Thoracic aorta (tissue), 2 donors: ENCODE data around the gene ZP3. TPM values are rescaled to one million over a fixed set of nuclear protein-coding genes. Genes with fewer than 3 reads are reported as not detected.
"Not testable (repeated sequence)": the region's sequence is repeated elsewhere in the genome, so short reads cannot be mapped to it uniquely, and the experiment has no call there.

Source experiments
- ATAC-seq: fragments of 150-250 bp; one replicate; pipeline ENCODE4 v1.8.0; 2017; ENCODE audit warnings: low read depth; ENCODE audit not compliant: insufficient number of reproducible peaks, low FRiP score
- DNase-seq: peaks from one replicate; pipeline ENCODE4 v3.0.0-alpha.2; 2020; ENCODE audit warnings: low spot score
- H3K27ac ChIP-seq, 2 donors: fragments of 200-600 bp; sonication (generic); 1 replicate in 1 of 2; 2 replicates in 1 of 2; pipeline ENCODE4 v1.5.1; 2016; ENCODE audit warnings: mild to moderate bottlenecking in 2 of 2, moderate library complexity in 2 of 2
- H3K27me3 ChIP-seq: fragments of 200-600 bp; sonication (generic); replicated peaks from 2 replicates; pipeline ENCODE4 v1.6.0; 2016; ENCODE audit warnings: mild to moderate bottlenecking; ENCODE audit not compliant: insufficient read depth
- H3K36me3 ChIP-seq: fragments of 200-600 bp; sonication (generic); one replicate; pipeline ENCODE4 v1.5.1; 2016
- H3K4me1 ChIP-seq, 2 donors: fragments of 200-600 bp; sonication (generic); 1 replicate in 1 of 2; 2 replicates in 1 of 2; pipeline versions ENCODE4 v1.5.1 to v1.6.0; 2016; ENCODE audit warnings: low read depth in 2 of 2, mild to moderate bottlenecking in 1 of 2; ENCODE audit not compliant: control insufficient read depth in 1 of 2
- H3K4me3 ChIP-seq: fragments of 200-600 bp; sonication (generic); 2 replicates; pipeline ENCODE4 v1.5.1; 2016; ENCODE audit warnings: mild to moderate bottlenecking
- H3K9me3 ChIP-seq: fragments of 200-600 bp; sonication (generic); 2 replicates; pipeline ENCODE4 v1.5.1; 2016
- total RNA-seq, 2 donors: library from RNA; depleted of rRNA; stranded (reverse); fragments of >200 nt; gene quantifications; one replicate each; pipeline versions ENCODE4 v1.1.0 to v1.2.3, GENCODE V29; 2016
- TF ChIP-seq, protein P1 (sequence below): fragments of 200-600 bp; sonication (generic); IDR thresholded peaks from one replicate; pipeline ENCODE4 v1.5.1; 2019; ENCODE audit warnings: antibody characterized with exemption

ZP3 gene
- total RNA-seq, 2 donors from 2014 or later = 1.6 TPM

DNA sequence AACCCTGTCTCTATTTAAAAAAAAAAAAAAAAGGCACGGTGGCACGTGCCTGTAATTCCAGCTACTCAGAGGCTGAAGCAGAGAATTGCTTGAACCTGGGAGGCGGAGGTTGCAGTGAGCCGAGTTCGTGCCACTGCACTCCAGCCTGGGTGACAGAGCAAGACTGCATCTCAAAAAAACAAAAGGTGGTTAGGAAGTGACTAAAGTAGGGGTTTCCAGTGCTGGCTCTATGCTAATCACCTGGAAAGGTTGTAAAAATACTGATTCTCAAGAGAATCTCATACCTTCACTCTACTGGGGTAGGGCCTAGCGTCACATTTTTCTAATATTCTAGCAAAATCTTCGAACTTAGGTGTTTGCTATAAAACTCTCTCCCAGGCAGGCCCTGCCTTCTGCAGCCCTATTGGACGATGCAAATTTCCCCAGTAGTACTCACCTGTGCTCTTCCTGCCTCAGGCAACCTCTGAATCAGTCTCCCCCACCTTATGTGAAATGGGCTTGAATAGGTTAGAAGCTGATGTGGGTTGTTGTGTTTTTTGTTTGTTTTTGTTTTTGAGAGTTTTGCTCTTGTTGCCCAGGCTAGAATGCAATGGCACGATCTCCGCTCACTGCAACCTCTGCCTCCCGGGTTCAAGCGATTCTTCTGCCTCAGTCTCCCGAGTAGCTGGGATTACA, 3.5 kb downstream of the ZP3 start:
- H3K9me3 ChIP-seq = no peaks in the 10 kb centered on the region
- H3K27ac ChIP-seq = no peak overlapping the region
- H3K36me3 ChIP-seq = no peaks in the 10 kb centered on the region
- no peaks in the 10 kb centered on the region for H3K4me1 ChIP-seq
- ATAC-seq = no peak
- no peak for DNase-seq
- no peak overlapping the region for H3K4me3 ChIP-seq
- TF ChIP-seq, protein P1, sequence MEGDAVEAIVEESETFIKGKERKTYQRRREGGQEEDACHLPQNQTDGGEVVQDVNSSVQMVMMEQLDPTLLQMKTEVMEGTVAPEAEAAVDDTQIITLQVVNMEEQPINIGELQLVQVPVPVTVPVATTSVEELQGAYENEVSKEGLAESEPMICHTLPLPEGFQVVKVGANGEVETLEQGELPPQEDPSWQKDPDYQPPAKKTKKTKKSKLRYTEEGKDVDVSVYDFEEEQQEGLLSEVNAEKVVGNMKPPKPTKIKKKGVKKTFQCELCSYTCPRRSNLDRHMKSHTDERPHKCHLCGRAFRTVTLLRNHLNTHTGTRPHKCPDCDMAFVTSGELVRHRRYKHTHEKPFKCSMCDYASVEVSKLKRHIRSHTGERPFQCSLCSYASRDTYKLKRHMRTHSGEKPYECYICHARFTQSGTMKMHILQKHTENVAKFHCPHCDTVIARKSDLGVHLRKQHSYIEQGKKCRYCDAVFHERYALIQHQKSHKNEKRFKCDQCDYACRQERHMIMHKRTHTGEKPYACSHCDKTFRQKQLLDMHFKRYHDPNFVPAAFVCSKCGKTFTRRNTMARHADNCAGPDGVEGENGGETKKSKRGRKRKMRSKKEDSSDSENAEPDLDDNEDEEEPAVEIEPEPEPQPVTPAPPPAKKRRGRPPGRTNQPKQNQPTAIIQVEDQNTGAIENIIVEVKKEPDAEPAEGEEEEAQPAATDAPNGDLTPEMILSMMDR = no peak
- H3K27me3 ChIP-seq = no peaks in the 10 kb centered on the region

DNA sequence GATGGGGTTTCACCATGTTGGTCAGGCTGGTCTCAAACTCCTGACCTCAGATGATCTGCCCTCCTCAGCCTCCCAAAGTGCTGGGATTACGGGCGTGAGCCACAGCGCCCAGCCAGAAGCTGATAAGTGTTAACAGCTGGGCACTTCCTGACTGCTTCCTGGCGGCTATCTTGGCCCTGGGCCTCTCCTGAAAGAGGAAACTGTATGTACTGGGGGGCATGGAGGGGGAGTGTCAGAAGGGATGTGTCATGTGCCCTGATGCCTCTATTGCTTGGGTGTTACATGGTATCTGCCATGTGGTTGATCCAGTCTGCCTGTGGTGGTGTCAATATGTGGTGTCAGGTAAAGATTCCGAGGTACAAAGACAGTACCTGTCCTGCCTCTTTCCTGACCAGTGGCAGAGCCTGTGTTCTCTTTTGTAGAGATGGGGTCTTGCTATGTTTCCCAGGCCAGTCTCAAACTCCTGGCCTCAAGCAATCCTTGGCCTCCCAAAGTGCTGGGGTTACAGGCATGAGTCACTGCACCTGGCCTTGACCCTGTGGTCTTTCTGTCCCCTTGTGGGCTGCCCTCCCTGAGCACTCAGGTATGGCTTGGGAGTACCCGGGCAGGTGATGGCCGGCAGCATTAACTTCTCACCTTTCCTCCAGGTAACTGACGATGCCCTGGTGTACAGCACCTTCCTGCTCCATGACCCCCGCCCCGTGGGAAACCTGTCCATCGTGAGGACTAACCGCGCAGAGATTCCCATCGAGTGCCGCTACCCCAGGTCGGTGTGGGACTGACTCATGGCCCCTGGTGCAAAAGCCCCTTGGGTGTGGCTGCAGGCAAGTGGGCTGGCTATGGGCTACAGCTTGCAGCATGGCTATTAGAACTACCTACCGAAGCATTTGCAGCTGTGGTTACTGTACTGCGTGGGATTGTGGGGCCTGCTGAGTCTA, 4.4 kb downstream of the ZP3 start:
- Histone ChIP-seq H3K4me1 (no peaks in the 10 kb centered on the region), H3K27me3 (no peaks in the 10 kb centered on the region), H3K9me3 (no peaks in the 10 kb centered on the region), H3K36me3 (no peaks in the 10 kb centered on the region), H3K27ac (no peak overlapping the region), H3K4me3 (no peak overlapping the region)
- DNase-seq (no peak), ATAC-seq (no peak)
- TF ChIP-seq, protein P1 = no peak

DNA sequence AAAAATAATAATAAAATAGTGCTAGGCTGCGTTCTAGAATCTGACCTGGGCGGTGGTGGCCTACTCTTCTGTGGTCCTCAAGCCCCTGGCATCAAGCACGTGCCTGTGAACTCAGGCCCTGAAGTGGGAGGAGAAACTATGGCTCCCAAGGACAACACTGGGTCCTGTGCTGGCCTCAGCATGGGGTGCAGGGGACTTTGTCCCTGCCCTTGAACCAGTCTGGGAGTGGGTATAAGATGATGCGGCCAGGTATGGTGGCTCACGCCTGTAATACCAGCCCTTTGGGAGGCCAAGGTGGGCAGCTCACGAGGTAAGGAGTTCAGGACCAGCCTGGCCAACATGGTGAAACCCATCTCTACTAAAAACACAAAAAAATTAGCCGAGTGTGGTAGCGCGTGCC, 5.5 kb downstream of the ZP3 start:
- no peak for DNase-seq
- H3K4me1 ChIP-seq = no peaks in the 10 kb centered on the region

DNA sequence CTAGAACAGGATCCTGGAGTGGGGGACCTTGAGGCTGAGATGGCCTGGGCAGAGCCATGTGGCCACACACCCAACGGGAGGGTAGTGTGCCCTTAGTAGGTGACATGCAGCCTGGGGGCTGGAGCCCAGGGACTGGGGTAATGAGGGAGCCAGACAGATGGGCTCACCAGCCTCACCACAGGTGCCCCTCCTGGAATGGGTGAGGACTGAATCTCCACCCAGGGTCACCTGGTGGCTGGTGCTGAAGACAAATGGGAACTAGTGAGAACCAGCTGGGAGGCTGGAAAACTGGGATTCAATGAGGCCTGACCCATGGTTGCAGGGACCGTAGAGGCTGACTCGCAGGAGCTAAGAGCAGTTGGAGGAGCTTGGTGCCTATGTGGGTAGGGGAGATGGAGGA, 6.1 kb downstream of the ZP3 start:
- no peak overlapping the region for H3K4me3 ChIP-seq
- no peaks in the 10 kb centered on the region for H3K36me3 ChIP-seq
- TF ChIP-seq, protein P1 = no peak
- no peaks in the 10 kb centered on the region for H3K4me1 ChIP-seq
- H3K27me3 ChIP-seq = no peaks in the 10 kb centered on the region
- H3K9me3 ChIP-seq = no peaks in the 10 kb centered on the region
- no peak for ATAC-seq
- H3K27ac ChIP-seq = no peak overlapping the region
- DNase-seq = no peak

More for the DNA sequence above, 5.5 kb downstream of the ZP3 start:
- TF ChIP-seq, protein P1 = no peak
- Histone ChIP-seq H3K36me3 (no peaks in the 10 kb centered on the region), H3K4me3 (no peak overlapping the region), H3K9me3 (no peaks in the 10 kb centered on the region), H3K27me3 (no peaks in the 10 kb centered on the region), H3K27ac (no peak overlapping the region)
- ATAC-seq = no peak

DNA sequence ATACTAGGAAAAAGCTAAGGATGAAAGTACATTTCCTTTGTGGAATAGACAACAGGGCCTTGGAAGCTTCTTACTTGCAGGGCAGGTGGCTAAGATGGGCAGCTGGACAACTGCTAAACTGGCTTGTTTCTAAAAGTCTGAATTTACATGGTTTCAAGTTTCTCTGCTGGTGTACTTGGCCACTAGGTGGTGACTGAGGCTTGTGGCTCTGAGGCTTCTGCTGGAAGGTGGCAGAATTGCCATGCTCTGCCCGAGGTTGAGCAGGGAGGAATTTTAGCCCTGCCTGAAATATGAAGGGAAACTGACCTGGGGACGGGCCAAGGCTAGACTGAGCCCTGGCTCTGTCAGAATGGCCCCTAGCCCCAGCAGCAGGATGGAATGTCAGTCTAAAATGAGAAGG, 13.1 kb downstream of the ZP3 start:
- H3K27me3 ChIP-seq, H3K36me3 ChIP-seq, H3K4me1 ChIP-seq, H3K4me3 ChIP-seq, DNase-seq, H3K9me3 ChIP-seq: not testable (repeated sequence)
- H3K27ac ChIP-seq = peak overlapping the region in 1 of 2 donors; percentile 41
- peak; percentile 97 for ATAC-seq
- TF ChIP-seq, protein P1 = peak; percentile 58

DNA sequence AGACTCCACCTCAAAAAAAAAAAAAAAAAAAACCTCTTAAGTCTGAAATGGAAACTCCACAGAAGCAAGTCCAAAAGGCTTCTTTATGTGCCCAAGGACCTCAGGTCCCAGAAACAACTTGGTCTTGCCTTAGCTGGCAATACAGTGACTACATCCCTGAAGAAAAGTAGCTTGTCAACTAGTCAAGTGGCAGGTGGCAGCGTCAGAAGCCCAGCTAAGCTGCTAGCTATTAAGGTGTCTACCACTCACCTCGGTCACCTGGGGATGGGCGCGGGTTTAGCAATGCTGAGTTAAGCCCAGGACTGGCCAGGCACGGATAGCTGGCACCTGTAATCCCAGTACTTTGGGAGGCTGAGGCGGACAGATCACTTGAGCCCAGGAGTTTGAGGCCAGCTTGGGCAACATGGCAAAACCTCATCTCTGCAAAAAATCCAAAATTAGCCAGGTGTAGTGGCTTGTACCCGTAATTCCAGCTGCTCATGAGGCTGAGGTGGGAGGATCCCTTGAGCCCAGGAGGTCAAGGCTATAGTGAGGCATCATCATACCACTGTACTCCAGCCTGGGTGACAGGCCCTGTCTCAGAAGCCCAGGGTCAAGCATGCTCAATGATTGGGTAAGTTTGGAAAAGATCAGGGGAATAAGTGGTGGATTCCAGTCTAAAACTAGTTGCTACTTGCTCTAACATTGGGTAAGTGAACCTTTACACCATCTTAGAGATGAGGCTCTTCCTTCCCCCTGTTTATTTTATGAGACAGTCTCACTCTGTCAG, 14.6 kb downstream of the ZP3 start:
- H3K4me3 ChIP-seq, H3K27me3 ChIP-seq, H3K36me3 ChIP-seq, H3K9me3 ChIP-seq, H3K4me1 ChIP-seq, DNase-seq, ATAC-seq, H3K27ac ChIP-seq: not testable (repeated sequence)

DNA sequence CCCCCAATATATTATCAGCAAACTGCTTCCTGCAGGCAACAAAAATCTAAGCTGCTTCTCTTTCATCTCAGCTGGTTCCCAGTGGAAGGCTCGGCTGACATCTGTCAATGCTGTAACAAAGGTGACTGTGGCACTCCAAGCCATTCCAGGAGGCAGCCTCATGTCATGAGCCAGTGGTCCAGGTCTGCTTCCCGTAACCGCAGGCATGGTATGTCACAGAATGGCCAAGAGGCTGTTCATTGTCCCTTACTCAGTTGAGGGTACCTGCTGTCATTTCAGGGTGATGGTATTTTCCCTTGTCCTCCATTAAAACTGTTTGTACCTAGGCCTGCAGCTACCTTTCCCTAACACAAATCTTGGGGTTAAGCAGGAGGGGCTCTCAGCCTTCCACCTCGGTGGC, 15.7 kb downstream of the ZP3 start:
- H3K9me3 ChIP-seq, ATAC-seq, H3K27ac ChIP-seq, H3K36me3 ChIP-seq, H3K4me3 ChIP-seq, H3K27me3 ChIP-seq, H3K4me1 ChIP-seq, DNase-seq: not testable (repeated sequence)
